ENCODE measurements around the gene EPHA3. TPM values are rescaled to one million over a fixed set of nuclear protein-coding genes. Genes with fewer than 3 reads are reported as not detected.

Gene EPHA3
- total and polyA plus RNA-seq, 5 donors from 2014 or later = not detected

DNA sequence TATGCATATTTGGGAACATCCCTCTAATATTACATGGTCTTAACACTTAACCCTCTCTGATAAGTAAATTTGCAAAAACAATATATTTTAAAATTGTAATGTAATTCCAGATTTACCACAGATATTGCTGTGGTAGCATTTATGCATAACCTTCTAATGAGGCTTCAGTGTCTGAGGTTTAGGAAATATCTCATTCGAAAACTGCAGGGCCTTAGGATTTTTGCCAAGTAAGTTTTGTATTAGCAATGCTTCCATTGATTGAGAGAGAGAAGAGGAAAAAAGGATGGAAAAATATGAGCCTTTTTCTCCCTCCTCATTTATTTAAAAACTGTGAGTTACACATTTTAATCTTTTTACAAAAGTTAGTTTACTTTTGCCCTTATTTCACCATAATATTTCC is 294.6 kb downstream of the EPHA3 start:
- Histone ChIP-seq H3K4me3 (ENCODE audit: low read depth, low read length) (no peak overlapping the region), H3K27me3 (ENCODE audit: control insufficient read depth, insufficient read depth, low read length) (no peaks in the 10 kb centered on the region), H3K36me3 (ENCODE audit: control insufficient read depth, insufficient read depth, low read length) (no peaks in the 10 kb centered on the region), H3K4me1 (ENCODE audit: control insufficient read depth, insufficient read depth, low read length, poor library complexity, severe bottlenecking) (no peaks in the 10 kb centered on the region), H3K9me3 (ENCODE audit: control insufficient read depth in 2 of 2, low read length in 2 of 2) (peaks cover 0 to 9% of the 10 kb centered on the region in 2 experiments), H3K27ac (ENCODE audit: insufficient read depth, low read length, poor library complexity, severe bottlenecking) (no peak overlapping the region)
- DNase-seq = no peak
- Mint-ChIP-seq H3K9me3 (peaks cover 0 to 18% (median 1%) of the 10 kb centered on the region in 7 donors), H3K4me1 (no peaks in the 10 kb centered on the region), H3K36me3 (no peaks in the 10 kb centered on the region), H3K27me3 (no peaks in the 10 kb centered on the region), H3K4me3 (no peak overlapping the region), H3K27ac (no peak overlapping the region)
- ATAC-seq (ENCODE audit: low read depth in 2 of 2) = no peak

DNA sequence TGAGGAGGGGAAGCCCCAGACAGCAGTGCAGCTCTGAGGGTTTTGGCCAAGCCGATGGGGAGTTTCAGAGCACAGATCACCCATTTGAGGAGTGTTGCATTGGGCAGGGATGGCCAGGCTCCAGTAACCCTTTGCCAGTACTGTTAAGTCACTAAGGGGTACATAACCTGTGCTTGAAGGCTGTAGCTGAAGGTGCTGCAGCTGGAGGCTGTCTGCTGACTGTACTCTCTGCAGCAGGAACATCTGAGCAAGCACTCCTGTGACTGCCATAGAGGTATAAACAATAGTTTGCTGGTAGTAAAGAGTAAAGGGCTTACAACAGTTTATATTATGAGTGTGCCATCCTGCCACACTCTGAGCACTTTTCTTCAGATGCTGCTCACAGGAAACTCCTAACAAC is 297.8 kb downstream of the EPHA3 start:
- ATAC-seq (ENCODE audit: low read depth in 2 of 2) (no peak), DNase-seq (no peak)
- Mint-ChIP-seq H3K9me3 (peaks cover 0 to 23% (median 6%) of the 10 kb centered on the region in 7 donors), H3K36me3 (no peaks in the 10 kb centered on the region), H3K27ac (no peak overlapping the region), H3K4me1 (no peaks in the 10 kb centered on the region), H3K27me3 (no peaks in the 10 kb centered on the region), H3K4me3 (no peak overlapping the region)
- H3K36me3 ChIP-seq (ENCODE audit: control insufficient read depth, insufficient read depth, low read length) = no peaks in the 10 kb centered on the region
- no peak overlapping the region for H3K27ac ChIP-seq (ENCODE audit: insufficient read depth, low read length, poor library complexity, severe bottlenecking)
- no peak overlapping the region for H3K4me3 ChIP-seq (ENCODE audit: low read depth, low read length)
- H3K9me3 ChIP-seq (ENCODE audit: control insufficient read depth in 2 of 2, low read length in 2 of 2) = peaks cover 0 to 7% of the 10 kb centered on the region in 2 experiments
- no peaks in the 10 kb centered on the region for H3K4me1 ChIP-seq (ENCODE audit: control insufficient read depth, insufficient read depth, low read length, poor library complexity, severe bottlenecking)
- H3K27me3 ChIP-seq (ENCODE audit: control insufficient read depth, insufficient read depth, low read length) = no peaks in the 10 kb centered on the region

DNA sequence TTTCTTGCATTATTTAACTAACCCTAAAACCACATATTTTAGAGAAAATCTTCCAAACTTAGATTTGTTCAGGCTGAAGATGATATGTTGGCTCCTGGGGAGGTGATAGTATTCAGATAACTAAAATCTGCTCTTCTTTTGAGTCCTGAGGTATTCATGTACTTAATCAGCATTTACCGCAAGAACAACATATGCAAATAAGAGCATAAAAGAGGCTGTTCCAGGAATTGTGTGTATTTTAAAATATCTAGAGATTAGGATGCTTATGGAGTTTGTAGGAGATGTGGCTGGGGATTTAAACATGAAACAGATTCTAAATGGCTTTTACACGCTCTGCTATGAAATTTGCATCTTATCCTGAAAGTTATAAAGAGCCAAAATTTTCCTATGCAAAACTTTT is 298.2 kb downstream of the EPHA3 start:
- H3K36me3 Mint-ChIP-seq = no peaks in the 10 kb centered on the region
- no peak for DNase-seq
- no peak for ATAC-seq (ENCODE audit: low read depth in 2 of 2)
- H3K4me1 Mint-ChIP-seq = no peaks in the 10 kb centered on the region
- no peaks in the 10 kb centered on the region for H3K27me3 Mint-ChIP-seq
- H3K27ac Mint-ChIP-seq = no peak overlapping the region
- no peak overlapping the region for H3K4me3 Mint-ChIP-seq
- H3K4me3 ChIP-seq (ENCODE audit: low read depth, low read length) = no peak overlapping the region
- H3K4me1 ChIP-seq (ENCODE audit: control insufficient read depth, insufficient read depth, low read length, poor library complexity, severe bottlenecking) = no peaks in the 10 kb centered on the region
- no peaks in the 10 kb centered on the region for H3K27me3 ChIP-seq (ENCODE audit: control insufficient read depth, insufficient read depth, low read length)
- H3K9me3 ChIP-seq (ENCODE audit: control insufficient read depth in 2 of 2, low read length in 2 of 2) = peaks cover 0 to 5% of the 10 kb centered on the region in 2 experiments
- H3K36me3 ChIP-seq (ENCODE audit: control insufficient read depth, insufficient read depth, low read length) = no peaks in the 10 kb centered on the region
- peaks cover 0 to 23% (median 6%) of the 10 kb centered on the region in 7 donors for H3K9me3 Mint-ChIP-seq
- no peak overlapping the region for H3K27ac ChIP-seq (ENCODE audit: insufficient read depth, low read length, poor library complexity, severe bottlenecking)

DNA sequence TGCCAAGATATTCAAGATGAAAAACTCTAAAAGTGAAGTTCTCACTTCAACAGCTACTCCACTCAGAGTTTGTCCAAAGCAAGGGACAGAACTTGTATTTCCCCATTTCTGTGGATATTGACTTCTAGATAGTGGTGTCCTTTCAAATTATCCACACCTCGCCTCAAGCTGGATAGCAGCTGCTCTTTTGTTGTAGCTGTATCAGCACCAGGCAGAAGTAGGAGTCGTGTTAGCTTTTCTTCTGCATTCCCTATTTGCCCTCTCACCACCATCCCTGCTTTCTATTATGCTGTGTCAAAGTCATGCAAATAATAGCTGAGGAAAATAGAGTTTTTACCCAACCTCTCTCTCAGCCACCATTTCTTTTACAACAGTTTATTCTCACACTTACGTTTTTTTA is 303.8 kb downstream of the EPHA3 start:
- no peak for ATAC-seq (ENCODE audit: low read depth in 2 of 2)
- no peak overlapping the region for H3K4me3 Mint-ChIP-seq
- no peaks in the 10 kb centered on the region for H3K27me3 Mint-ChIP-seq
- Histone ChIP-seq H3K4me1 (ENCODE audit: control insufficient read depth, insufficient read depth, low read length, poor library complexity, severe bottlenecking) (no peaks in the 10 kb centered on the region), H3K27ac (ENCODE audit: insufficient read depth, low read length, poor library complexity, severe bottlenecking) (no peak overlapping the region), H3K27me3 (ENCODE audit: control insufficient read depth, insufficient read depth, low read length) (no peaks in the 10 kb centered on the region), H3K36me3 (ENCODE audit: control insufficient read depth, insufficient read depth, low read length) (no peaks in the 10 kb centered on the region), H3K9me3 (ENCODE audit: control insufficient read depth in 2 of 2, low read length in 2 of 2) (no peaks in the 10 kb centered on the region), H3K4me3 (ENCODE audit: low read depth, low read length) (no peak overlapping the region)
- DNase-seq = no peak
- H3K9me3 Mint-ChIP-seq = peaks cover 0 to 8% (median 4%) of the 10 kb centered on the region in 7 donors
- no peak overlapping the region for H3K27ac Mint-ChIP-seq
- H3K4me1 Mint-ChIP-seq = no peaks in the 10 kb centered on the region
- H3K36me3 Mint-ChIP-seq = no peaks in the 10 kb centered on the region

DNA sequence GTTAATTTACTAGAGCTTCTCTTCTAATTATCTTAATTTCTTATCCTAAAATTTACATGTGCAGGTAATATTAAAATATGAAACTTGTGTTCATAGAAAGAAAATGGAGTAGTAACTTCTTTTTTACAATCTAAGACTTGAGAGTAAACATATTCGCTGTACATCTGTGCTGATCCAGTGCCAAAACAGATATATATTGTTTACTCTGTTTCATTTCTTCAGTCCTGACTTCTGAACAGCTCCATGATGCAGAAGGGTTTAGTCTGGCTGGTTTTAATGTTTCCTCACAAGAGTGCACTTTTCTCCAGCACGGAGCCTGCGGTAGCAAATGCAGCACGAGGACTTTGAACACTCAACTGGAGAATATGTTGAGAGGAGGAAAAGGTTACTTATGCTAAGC is 306.8 kb downstream of the EPHA3 start:
- no peak for DNase-seq
- Histone ChIP-seq H3K4me1 (ENCODE audit: control insufficient read depth, insufficient read depth, low read length, poor library complexity, severe bottlenecking) (no peaks in the 10 kb centered on the region), H3K4me3 (ENCODE audit: low read depth, low read length) (no peak overlapping the region), H3K36me3 (ENCODE audit: control insufficient read depth, insufficient read depth, low read length) (no peaks in the 10 kb centered on the region), H3K27me3 (ENCODE audit: control insufficient read depth, insufficient read depth, low read length) (no peaks in the 10 kb centered on the region), H3K9me3 (ENCODE audit: control insufficient read depth in 2 of 2, low read length in 2 of 2) (no peaks in the 10 kb centered on the region), H3K27ac (ENCODE audit: insufficient read depth, low read length, poor library complexity, severe bottlenecking) (no peak overlapping the region)
- peaks cover 0 to 14% (median 4%) of the 10 kb centered on the region in 7 donors for H3K9me3 Mint-ChIP-seq
- H3K27me3 Mint-ChIP-seq = no peaks in the 10 kb centered on the region
- ATAC-seq (ENCODE audit: low read depth in 2 of 2) = no peak
- H3K36me3 Mint-ChIP-seq = no peaks in the 10 kb centered on the region
- no peak overlapping the region for H3K27ac Mint-ChIP-seq
- H3K4me1 Mint-ChIP-seq = no peaks in the 10 kb centered on the region
- no peak overlapping the region for H3K4me3 Mint-ChIP-seq

DNA sequence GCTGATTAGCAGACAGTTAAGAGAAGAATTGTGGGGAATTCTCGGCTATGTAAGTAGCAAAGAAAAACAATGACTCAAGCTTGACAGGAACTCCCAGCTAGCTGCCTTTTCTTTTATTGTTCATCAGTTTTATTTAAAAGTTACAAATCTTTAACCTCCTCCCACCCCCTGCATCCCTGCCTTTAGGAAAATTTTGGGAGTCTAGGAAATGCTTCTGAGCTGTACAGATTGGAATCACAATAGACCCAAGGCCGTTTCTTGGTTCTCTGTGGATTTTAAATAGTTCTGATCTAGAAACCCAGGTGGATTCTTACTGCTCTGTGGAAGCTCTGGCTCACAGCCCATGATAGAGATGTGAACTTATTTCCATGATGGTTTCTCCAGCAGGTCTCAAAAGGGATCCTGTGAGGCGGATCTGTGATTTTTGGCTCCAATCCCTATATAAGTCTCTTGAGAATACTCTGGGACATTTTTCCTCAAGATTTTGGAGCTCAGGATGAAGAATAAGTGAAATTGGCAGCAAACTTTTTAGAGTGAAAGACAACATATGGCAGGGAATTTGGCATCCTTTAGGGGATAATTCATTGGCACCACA is 312.3 kb downstream of the EPHA3 start:
- H3K36me3 ChIP-seq (ENCODE audit: control insufficient read depth, insufficient read depth, low read length) = no peaks in the 10 kb centered on the region
- H3K4me1 Mint-ChIP-seq = no peaks in the 10 kb centered on the region
- ATAC-seq (ENCODE audit: low read depth in 2 of 2) (no peak), DNase-seq (no peak)
- H3K27ac ChIP-seq (ENCODE audit: insufficient read depth, low read length, poor library complexity, severe bottlenecking) = no peak overlapping the region
- no peak overlapping the region for H3K27ac Mint-ChIP-seq
- no peaks in the 10 kb centered on the region for H3K27me3 ChIP-seq (ENCODE audit: control insufficient read depth, insufficient read depth, low read length)
- no peaks in the 10 kb centered on the region for H3K36me3 Mint-ChIP-seq
- H3K9me3 ChIP-seq (ENCODE audit: control insufficient read depth in 2 of 2, low read length in 2 of 2) = peaks cover 2 to 6% of the 10 kb centered on the region in 2 experiments
- no peak overlapping the region for H3K4me3 Mint-ChIP-seq
- no peak overlapping the region for H3K4me3 ChIP-seq (ENCODE audit: low read depth, low read length)
- peaks cover 0 to 19% (median 2%) of the 10 kb centered on the region in 7 donors for H3K9me3 Mint-ChIP-seq
- no peaks in the 10 kb centered on the region for H3K27me3 Mint-ChIP-seq
- H3K4me1 ChIP-seq (ENCODE audit: control insufficient read depth, insufficient read depth, low read length, poor library complexity, severe bottlenecking) = no peaks in the 10 kb centered on the region

DNA sequence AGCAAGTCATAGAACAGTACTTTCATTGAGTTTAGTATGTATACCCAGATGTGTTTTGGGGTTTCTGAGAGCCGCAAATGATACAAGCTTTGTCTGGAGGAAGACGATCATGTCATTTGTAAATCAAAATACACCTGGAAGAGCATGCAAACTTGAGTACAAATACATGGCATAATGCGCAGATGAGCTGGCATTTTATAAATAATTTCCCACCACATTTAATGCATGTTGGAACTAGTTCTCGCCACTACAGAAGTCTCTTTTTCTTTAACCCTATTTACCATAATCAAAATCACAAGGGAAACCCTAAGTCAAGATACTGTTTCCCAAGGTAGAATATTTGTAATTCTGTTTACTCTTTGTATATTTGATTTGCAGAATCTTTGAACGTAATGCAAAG is 318.6 kb downstream of the EPHA3 start:
- H3K36me3 Mint-ChIP-seq = no peaks in the 10 kb centered on the region
- no peak overlapping the region for H3K4me3 Mint-ChIP-seq
- no peaks in the 10 kb centered on the region for H3K4me1 Mint-ChIP-seq
- no peak overlapping the region for H3K27ac ChIP-seq (ENCODE audit: insufficient read depth, low read length, poor library complexity, severe bottlenecking)
- DNase-seq (no peak), ATAC-seq (ENCODE audit: low read depth in 2 of 2) (no peak)
- H3K4me1 ChIP-seq (ENCODE audit: control insufficient read depth, insufficient read depth, low read length, poor library complexity, severe bottlenecking) = no peaks in the 10 kb centered on the region
- H3K4me3 ChIP-seq (ENCODE audit: low read depth, low read length) = no peak overlapping the region
- H3K27me3 Mint-ChIP-seq = no peaks in the 10 kb centered on the region
- H3K36me3 ChIP-seq (ENCODE audit: control insufficient read depth, insufficient read depth, low read length) = no peaks in the 10 kb centered on the region
- H3K27me3 ChIP-seq (ENCODE audit: control insufficient read depth, insufficient read depth, low read length) = no peaks in the 10 kb centered on the region
- peaks cover 0 to 2% (median 0%) of the 10 kb centered on the region in 7 donors for H3K9me3 Mint-ChIP-seq
- H3K9me3 ChIP-seq (ENCODE audit: control insufficient read depth in 2 of 2, low read length in 2 of 2) = no peaks in the 10 kb centered on the region
- no peak overlapping the region for H3K27ac Mint-ChIP-seq

DNA sequence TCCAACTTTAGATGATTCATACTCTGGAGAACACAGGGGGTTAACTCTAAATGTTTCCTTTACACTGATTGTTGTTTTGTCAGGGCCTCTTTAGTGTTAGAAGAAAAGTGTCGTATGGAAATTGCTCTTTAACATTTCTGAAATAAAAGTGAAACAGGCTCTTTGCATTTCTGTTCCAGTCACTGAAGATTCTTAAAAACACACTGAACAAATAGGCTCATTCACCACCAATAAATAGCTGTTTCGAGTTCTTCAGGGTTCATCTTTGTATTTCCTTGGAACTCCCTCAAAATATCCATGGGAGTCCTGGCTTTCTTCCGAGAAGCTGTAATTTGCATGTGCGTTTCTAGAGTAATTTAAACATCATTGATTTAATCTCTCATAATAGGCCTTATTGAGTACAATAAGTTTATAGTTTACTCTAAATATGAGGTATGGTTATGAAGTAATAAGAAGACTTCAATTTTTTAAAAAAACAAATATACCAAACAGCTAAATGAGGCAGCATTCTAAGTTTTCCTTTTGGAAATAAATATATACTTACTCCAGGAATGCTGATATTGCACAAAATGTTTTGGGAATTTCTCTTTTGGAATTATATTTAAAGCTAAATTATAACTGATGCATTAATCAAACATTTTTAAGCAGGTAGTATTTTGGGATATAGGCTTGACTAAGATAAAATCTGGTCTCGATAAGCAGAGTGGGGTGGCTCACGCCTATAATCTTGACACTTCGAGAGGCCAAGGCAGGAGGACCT is 327.4 kb downstream of the EPHA3 start:
- Mint-ChIP-seq H3K27ac (no peak overlapping the region), H3K36me3 (no peaks in the 10 kb centered on the region), H3K4me3 (no peak overlapping the region), H3K27me3 (no peaks in the 10 kb centered on the region), H3K9me3 (peaks cover 0 to 9% (median 2%) of the 10 kb centered on the region in 7 donors), H3K4me1 (no peaks in the 10 kb centered on the region)
- no peak overlapping the region for H3K4me3 ChIP-seq (ENCODE audit: low read depth, low read length)
- H3K27ac ChIP-seq (ENCODE audit: insufficient read depth, low read length, poor library complexity, severe bottlenecking) = no peak overlapping the region
- H3K27me3 ChIP-seq (ENCODE audit: control insufficient read depth, insufficient read depth, low read length) = no peaks in the 10 kb centered on the region
- no peaks in the 10 kb centered on the region for H3K36me3 ChIP-seq (ENCODE audit: control insufficient read depth, insufficient read depth, low read length)
- no peaks in the 10 kb centered on the region for H3K4me1 ChIP-seq (ENCODE audit: control insufficient read depth, insufficient read depth, low read length, poor library complexity, severe bottlenecking)
- H3K9me3 ChIP-seq (ENCODE audit: control insufficient read depth in 2 of 2, low read length in 2 of 2) = no peaks in the 10 kb centered on the region
- no peak for ATAC-seq (ENCODE audit: low read depth in 2 of 2)
- DNase-seq = no peak

Data from CD4-positive, CD25-positive, alpha-beta regulatory T cell (primary cell).